Stomach (tissue), 9 donors: ENCODE measurements around the gene DCDC2C. TPM values are rescaled to one million over a fixed set of nuclear protein-coding genes. Genes with fewer than 3 reads are reported as not detected.

Experiments used
- DNase-seq, 2 donors: peaks; one replicate each; pipeline versions ENCODE4 v3.0.0 to v3.0.0-alpha.2; 2013 to 2019
- H3K27ac ChIP-seq, 5 donors: fragments of 200-600 bp in 4 of 5; sonication (generic) in 4 of 5; one replicate each; pipeline ENCODE4 v1.5.1; 2013 to 2019; ENCODE audit warnings: mild to moderate bottlenecking in 1 of 5, moderate library complexity in 1 of 5
- H3K27me3 ChIP-seq, 3 donors: fragments of 200-600 bp; sonication (generic); one replicate each; pipeline ENCODE4 v1.5.1; 2017 to 2019; ENCODE audit warnings: mixed run types in 1 of 3
- H3K36me3 ChIP-seq, 4 donors: fragments of 200-600 bp; sonication (generic); 1 replicate in 3 of 4; 2 replicates in 1 of 4; pipeline ENCODE4 v1.5.1; 2016 to 2019
- H3K4me1 ChIP-seq, 4 donors: fragments of 200-600 bp; sonication (generic); one replicate each; pipeline ENCODE4 v1.5.1; 2016 to 2019
- H3K4me3 ChIP-seq, 4 donors: fragments of 200-600 bp; sonication (generic) in 3 of 4; one replicate each; pipeline ENCODE4 v1.5.1; 2016 to 2019; ENCODE audit warnings: mild to moderate bottlenecking in 1 of 4
- H3K9me3 ChIP-seq, 4 donors: fragments of 200-600 bp; sonication (generic); one replicate each; pipeline ENCODE4 v1.5.1; 2016 to 2019
- EP300 ChIP-seq: sonication (generic); formaldehyde crosslinking; IDR thresholded peaks from one replicate; pipeline ENCODE4 v1.6.1; 2017; ENCODE audit warnings: antibody characterized with exemption
- POLR2A ChIP-seq, 4 donors: fragments of 450-650 bp; IDR thresholded peaks; one replicate each; pipeline ENCODE4 v1.6.1; 2016; ENCODE audit warnings: antibody characterized with exemption in 4 of 4, control low read depth in 2 of 4, mild to moderate bottlenecking in 1 of 4, moderate library complexity in 1 of 4
- POLR2AphosphoS5 ChIP-seq, 3 donors: sonication (generic); formaldehyde crosslinking; IDR thresholded peaks; one replicate each; pipeline ENCODE4 v1.6.1; 2016; ENCODE audit warnings: antibody characterized with exemption in 3 of 3
- WGBS, 5 donors: extraction: QIAGEN DNeasy Blood & Tissue Kit in 3 of 5; methylation state at CpG; one replicate each; pipeline versions ENCODE4 v1.1.5 to v1.1.7; 2013 to 2018; 5-methylcytosine and 5-hydroxymethylcytosine counted together
- intact Hi-C: fragments of 100-400 bp; cut with DNase I; formaldehyde crosslinking; loops from one replicate; pipeline ENCODE4 v1.15.1; 2023; ENCODE audit warnings: low total_unique reads
- polyA plus RNA-seq, 3 donors: library from polyadenylated mRNA; stranded (reverse); fragments of 200-250 nt; gene quantifications; one replicate each; pipeline ENCODE4 v1.2.3, GENCODE V29; 2013
- total RNA-seq, 5 donors: library from RNA; depleted of rRNA; stranded (reverse); fragments of >200 nt; gene quantifications; one replicate each; pipeline versions ENCODE4 v1.1.0 to v1.2.3, GENCODE V29; 2014 to 2016
- TF ChIP-seq, protein P1 (sequence below), 7 experiments: fragments of 450-650 bp in 4 of 7; fragments of 200-600 bp in 3 of 7; sonication (generic) in 3 of 7; IDR thresholded peaks; one replicate each; pipeline ENCODE4 v1.5.1; 2016 to 2019; ENCODE audit warnings: antibody characterized with exemption in 7 of 7, control low read depth in 2 of 7, mild to moderate bottlenecking in 1 of 7
- donor health status: healthy with polysubstance abuse.
- donor health status: Bipolar disorder and iron deficiency.
- donor health status: healthy.

DCDC2C gene
- total and polyA plus RNA-seq, 8 donors: not detected

DNA sequence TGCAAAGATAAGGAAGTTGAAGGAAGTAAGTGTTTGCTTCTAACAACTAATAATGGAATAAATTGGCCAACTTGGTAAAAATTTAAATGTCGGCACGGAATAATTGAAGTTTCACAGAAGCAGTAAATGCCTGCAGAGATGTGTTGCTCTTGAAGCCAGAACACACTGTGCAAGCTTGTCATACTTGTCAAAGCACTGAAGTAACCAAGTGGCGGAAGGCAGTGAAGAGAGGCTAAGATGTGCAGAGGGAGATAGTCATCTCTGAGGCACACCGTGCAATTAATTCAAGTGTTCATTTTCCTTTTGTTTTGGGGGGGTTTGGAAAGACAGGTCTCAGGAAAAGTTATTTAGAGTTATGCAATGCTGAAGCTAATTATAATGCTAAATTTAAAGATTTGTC, 5.2 kb downstream of the DCDC2C start:
- TF ChIP-seq POLR2AphosphoS5 (IDR thresholded peaks at IDR 0.05): no peak
- no peak for TF ChIP-seq EP300
- no peak for TF ChIP-seq POLR2A (IDR thresholded peaks at IDR 0.05)
- TF ChIP-seq, protein P1, sequence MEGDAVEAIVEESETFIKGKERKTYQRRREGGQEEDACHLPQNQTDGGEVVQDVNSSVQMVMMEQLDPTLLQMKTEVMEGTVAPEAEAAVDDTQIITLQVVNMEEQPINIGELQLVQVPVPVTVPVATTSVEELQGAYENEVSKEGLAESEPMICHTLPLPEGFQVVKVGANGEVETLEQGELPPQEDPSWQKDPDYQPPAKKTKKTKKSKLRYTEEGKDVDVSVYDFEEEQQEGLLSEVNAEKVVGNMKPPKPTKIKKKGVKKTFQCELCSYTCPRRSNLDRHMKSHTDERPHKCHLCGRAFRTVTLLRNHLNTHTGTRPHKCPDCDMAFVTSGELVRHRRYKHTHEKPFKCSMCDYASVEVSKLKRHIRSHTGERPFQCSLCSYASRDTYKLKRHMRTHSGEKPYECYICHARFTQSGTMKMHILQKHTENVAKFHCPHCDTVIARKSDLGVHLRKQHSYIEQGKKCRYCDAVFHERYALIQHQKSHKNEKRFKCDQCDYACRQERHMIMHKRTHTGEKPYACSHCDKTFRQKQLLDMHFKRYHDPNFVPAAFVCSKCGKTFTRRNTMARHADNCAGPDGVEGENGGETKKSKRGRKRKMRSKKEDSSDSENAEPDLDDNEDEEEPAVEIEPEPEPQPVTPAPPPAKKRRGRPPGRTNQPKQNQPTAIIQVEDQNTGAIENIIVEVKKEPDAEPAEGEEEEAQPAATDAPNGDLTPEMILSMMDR (IDR thresholded peaks at IDR 0.05): no peak
- Histone ChIP-seq H3K4me3 (no peak overlapping the region), H3K9me3 (no peaks in the 10 kb centered on the region), H3K27me3 (peaks cover 3 to 30% (median 6%) of the 10 kb centered on the region in 3 donors), H3K4me1 (peaks cover 0 to 10% (median 8%) of the 10 kb centered on the region in 4 donors), H3K36me3 (no peaks in the 10 kb centered on the region), H3K27ac (no peak overlapping the region)
- intact Hi-C loops: no loop called here
- DNase-seq: no peak
- WGBS, 5 donors: 82 to 95% (median 93%) methylated on average over 4 of the region's 4 CpGs

DNA sequence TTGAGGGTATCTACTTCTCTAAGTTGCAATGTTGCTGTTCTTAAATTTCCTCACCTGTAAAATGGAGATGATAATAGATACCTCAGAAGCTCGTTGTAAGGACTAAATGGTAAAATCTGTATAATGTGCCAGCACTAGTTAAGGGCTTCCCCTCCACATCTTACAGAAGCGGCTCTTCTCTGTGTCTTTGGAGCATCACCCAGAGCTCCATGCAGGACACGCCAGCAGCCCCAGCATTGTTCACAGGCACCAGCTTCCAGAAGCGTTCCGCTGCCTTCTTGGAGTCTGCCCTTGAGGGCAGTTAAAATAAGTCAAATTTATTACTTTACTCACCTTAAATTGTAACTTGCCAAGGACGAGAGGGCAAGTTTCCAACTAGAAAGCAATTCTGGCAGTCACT, 5.8 kb downstream of the DCDC2C start:
- Histone ChIP-seq H3K27ac (no peak overlapping the region), H3K4me1 (peaks cover 0 to 6% (median 2%) of the 10 kb centered on the region in 4 donors), H3K27me3 (peaks cover 0 to 23% (median 0%) of the 10 kb centered on the region in 3 donors), H3K36me3 (no peaks in the 10 kb centered on the region), H3K9me3 (no peaks in the 10 kb centered on the region), H3K4me3 (no peak overlapping the region)
- 75 to 87% (median 80%) methylated on average over 6 of the region's 6 CpGs for WGBS, 5 donors
- TF ChIP-seq EP300 (no peak), POLR2A (IDR thresholded peaks at IDR 0.05) (no peak), POLR2AphosphoS5 (IDR thresholded peaks at IDR 0.05) (no peak)
- TF ChIP-seq, protein P1 (IDR thresholded peaks at IDR 0.05): no peak
- no peak for DNase-seq
- intact Hi-C loops: no loop called here

DNA sequence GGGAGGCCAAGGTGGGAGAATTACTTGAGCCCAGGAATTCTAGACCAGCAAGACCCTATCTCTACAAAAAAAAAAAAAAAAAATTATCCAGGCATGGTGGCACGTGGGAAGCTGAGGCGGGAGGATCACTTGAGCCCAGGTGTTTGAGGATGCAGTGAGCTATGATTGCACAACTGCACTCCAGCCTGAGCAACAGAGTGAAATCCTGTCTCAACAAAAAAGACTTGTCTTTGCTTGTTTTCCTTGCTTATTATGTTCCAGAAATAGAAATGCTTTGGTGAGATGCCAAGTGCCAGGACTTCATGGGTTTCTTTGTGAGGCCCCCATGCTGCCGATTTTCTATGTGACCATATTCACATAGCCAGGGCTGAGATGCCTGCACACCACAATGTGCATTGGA, 9.0 kb downstream of the DCDC2C start:
- no peak for DNase-seq
- 59 to 67% (median 61%) methylated on average over 3 of the region's 3 CpGs for WGBS, 5 donors
- Histone ChIP-seq H3K4me3 (no peak overlapping the region), H3K27me3 (peaks cover 0 to 5% (median 0%) of the 10 kb centered on the region in 3 donors), H3K27ac (no peak overlapping the region), H3K4me1 (peaks cover 0 to 6% (median 0%) of the 10 kb centered on the region in 4 donors), H3K36me3 (no peaks in the 10 kb centered on the region), H3K9me3 (no peaks in the 10 kb centered on the region)
- intact Hi-C loops: no loop called here
- no peak for TF ChIP-seq EP300

DNA sequence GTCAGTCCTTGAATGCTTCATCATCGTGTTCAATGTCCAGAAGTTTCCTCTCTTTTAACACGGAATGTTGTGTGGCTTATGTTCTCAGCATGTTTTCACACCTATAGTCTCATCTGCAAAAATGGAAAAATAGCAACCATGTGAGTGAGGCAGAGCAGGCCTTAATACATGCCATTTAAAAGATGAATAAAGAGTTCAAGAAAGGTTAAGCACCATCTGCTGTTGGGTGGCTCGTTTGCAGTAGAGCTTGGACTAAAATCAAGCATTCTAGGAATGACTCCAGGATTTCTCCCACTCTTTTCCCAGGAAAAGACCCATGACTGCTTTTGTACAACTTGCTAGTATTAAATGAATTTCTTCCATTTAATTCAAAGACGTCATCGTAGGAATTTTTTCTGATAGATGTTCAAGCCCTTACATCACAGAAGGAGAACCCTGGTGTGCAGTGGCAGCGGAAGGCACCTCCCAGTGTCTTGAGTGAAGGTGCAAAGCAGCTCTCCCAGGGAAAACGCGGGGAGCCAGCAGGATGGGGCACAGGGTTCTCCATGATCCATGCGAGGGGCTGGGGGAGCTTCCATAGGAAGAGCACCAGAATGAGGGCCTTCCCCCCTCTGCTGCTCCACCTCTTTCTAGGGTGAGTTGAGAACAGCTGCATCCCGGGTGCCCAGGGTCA, 9.6 kb downstream of the DCDC2C start:
- H3K4me3 ChIP-seq: no peak overlapping the region
- intact Hi-C loops: no loop called here
- no peaks in the 10 kb centered on the region for H3K36me3 ChIP-seq
- WGBS, 5 donors: 57 to 71% (median 68%) methylated on average over 10 of the region's 10 CpGs
- no peaks in the 10 kb centered on the region for H3K9me3 ChIP-seq
- H3K27ac ChIP-seq: no peak overlapping the region
- peaks cover 0 to 5% (median 0%) of the 10 kb centered on the region in 3 donors for H3K27me3 ChIP-seq
- peak in 1 of 2 donors; percentile 74 for DNase-seq
- no peak for TF ChIP-seq EP300
- TF ChIP-seq, protein P1 (IDR thresholded peaks at IDR 0.05): no peak
- TF ChIP-seq POLR2AphosphoS5 (IDR thresholded peaks at IDR 0.05): no peak
- no peak for TF ChIP-seq POLR2A (IDR thresholded peaks at IDR 0.05)
- H3K4me1 ChIP-seq: peaks cover 0 to 6% (median 0%) of the 10 kb centered on the region in 4 donors

DNA sequence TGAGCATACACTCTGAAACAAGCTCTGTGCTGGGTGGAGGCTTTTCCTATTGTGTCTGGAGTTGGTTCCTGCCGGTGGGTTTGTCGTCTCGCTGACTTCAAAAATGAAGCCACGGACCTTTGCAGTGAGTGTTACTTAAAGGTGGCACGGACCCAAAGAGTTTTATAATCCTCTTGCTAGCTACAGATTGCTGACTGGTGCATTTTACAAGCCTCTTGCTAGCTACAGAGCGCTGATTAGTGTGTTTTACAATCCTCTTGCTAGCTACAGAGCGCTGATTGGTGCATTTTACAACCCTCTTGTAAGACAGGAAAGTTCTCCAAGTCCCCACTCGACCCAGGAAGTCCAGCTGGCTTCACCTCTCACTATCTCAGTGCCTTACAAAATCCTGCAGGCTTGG, 15.3 kb downstream of the DCDC2C start:
- Histone ChIP-seq H3K4me1 (no peaks in the 10 kb centered on the region), H3K36me3 (no peaks in the 10 kb centered on the region), H3K27me3 (peaks cover 0 to 7% (median 0%) of the 10 kb centered on the region in 3 donors), H3K4me3 (no peak overlapping the region), H3K9me3 (peaks cover 0 to 6% (median 0%) of the 10 kb centered on the region in 4 donors), H3K27ac (no peak overlapping the region)
- DNase-seq: no peak
- intact Hi-C loops: no loop called here
- 64 to 80% (median 72%) methylated on average over 8 of the region's 8 CpGs for WGBS, 5 donors
- TF ChIP-seq, protein P1 (IDR thresholded peaks at IDR 0.05): no peak
- TF ChIP-seq POLR2A (IDR thresholded peaks at IDR 0.05) (no peak), POLR2AphosphoS5 (IDR thresholded peaks at IDR 0.05) (no peak), EP300 (no peak)
